Uterus (tissue), 4 donors: ENCODE measurements around the gene ABCF2. TPM values are rescaled to one million over a fixed set of nuclear protein-coding genes. Genes with fewer than 3 reads are reported as not detected.

Source experiments
- DNase-seq, 2 donors: peaks; one replicate each; pipeline ENCODE4 v3.0.0-alpha.2; 2019 to 2020
- H3K27ac ChIP-seq, 2 donors: fragments of 200-600 bp; sonication (generic); 1 replicate in 1 of 2; 2 replicates in 1 of 2; pipeline ENCODE4 v1.5.1; 2016 to 2018
- H3K27me3 ChIP-seq, 2 donors: fragments of 200-600 bp; sonication (generic); one replicate each; pipeline ENCODE4 v1.5.1; 2018 to 2019; ENCODE audit warnings: control low read depth in 1 of 2
- H3K36me3 ChIP-seq, 2 donors: fragments of 200-600 bp; sonication (generic); one replicate each; pipeline ENCODE4 v1.5.1; 2019; ENCODE audit warnings: control low read depth in 1 of 2
- H3K4me1 ChIP-seq, 2 donors: fragments of 200-600 bp; sonication (generic); one replicate each; pipeline ENCODE4 v1.5.1; 2018 to 2019; ENCODE audit warnings: control low read depth in 1 of 2
- H3K4me3 ChIP-seq, 2 donors: fragments of 200-600 bp; sonication (generic); 1 replicate in 1 of 2; 2 replicates in 1 of 2; pipeline ENCODE4 v1.5.1; 2018 to 2019; ENCODE audit warnings: mild to moderate bottlenecking in 1 of 2
- H3K9me3 ChIP-seq, 2 donors: fragments of 200-600 bp; sonication (generic); one replicate each; pipeline ENCODE4 v1.5.1; 2019; ENCODE audit warnings: control low read depth in 1 of 2
- POLR2A ChIP-seq, 2 donors: fragments of 450-650 bp; IDR thresholded peaks; one replicate each; pipeline ENCODE4 v1.6.1; 2016; ENCODE audit warnings: antibody characterized with exemption in 2 of 2, mild to moderate bottlenecking in 1 of 2, moderate library complexity in 1 of 2
- intact Hi-C: fragments of 100-400 bp; cut with DNase I; formaldehyde crosslinking; loops from one replicate; pipeline ENCODE4 v1.15.1; 2023; ENCODE audit warnings: low total_unique reads
- total RNA-seq, 4 donors: library from RNA; depleted of rRNA in 3 of 4; stranded (reverse); fragments of >200 nt in 3 of 4; gene quantifications; one replicate each; pipeline versions ENCODE4 v1.1.0 to v1.2.4, GENCODE V29; 2014 to 2023
- TF ChIP-seq, protein P1 (sequence below), 4 experiments: fragments of 200-600 bp in 2 of 4; fragments of 450-650 bp in 2 of 4; sonication (generic) in 2 of 4; IDR thresholded peaks; one replicate each; pipeline ENCODE4 v1.5.1; 2016 to 2019; ENCODE audit warnings: antibody characterized with exemption in 4 of 4, mild to moderate bottlenecking in 2 of 4, moderate library complexity in 1 of 4
- donor health status: DM: yes; HTN: yes; CAD: no.

ABCF2 gene
- total RNA-seq, 4 donors from 2014 or later, result 6.8 to 39.2 (median 37.7) TPM

DNA sequence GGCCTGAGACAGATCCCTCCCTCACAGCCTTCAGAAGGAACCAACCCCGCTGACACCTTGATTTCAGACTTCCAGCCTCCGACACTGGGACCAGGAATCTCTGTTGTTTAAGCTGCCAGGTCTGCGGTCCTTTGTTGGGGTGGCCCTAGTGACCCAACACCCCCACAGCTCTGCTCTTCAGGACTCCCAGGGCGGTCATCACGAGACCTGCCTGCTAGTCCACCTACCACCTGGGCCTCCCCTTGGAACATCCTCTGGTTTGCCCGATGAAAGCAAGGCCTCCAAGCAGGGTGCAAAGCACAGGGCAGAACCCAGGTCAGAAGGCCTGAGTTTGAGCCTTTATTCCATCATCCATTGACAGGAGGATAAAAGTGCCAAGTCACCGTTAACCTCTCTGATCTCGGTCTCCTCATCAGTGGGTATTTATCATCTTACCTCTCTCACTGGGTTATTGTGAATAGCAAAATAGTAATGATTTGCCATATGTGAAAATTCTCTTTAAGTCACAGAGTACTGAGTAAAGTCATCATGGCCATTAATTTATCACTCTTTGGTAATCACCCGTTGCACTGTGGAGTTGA is 38.4 kb upstream of the ABCF2 start:
- no peak overlapping the region for H3K4me3 ChIP-seq
- no peaks in the 10 kb centered on the region for H3K9me3 ChIP-seq
- intact Hi-C loops, result no loop called here
- H3K27me3 ChIP-seq, result no peaks in the 10 kb centered on the region
- H3K36me3 ChIP-seq, result no peaks in the 10 kb centered on the region
- no peaks in the 10 kb centered on the region for H3K4me1 ChIP-seq
- no peak for DNase-seq
- no peak overlapping the region for H3K27ac ChIP-seq
- TF ChIP-seq POLR2A (IDR thresholded peaks at IDR 0.05), result no peak
- TF ChIP-seq, protein P1, sequence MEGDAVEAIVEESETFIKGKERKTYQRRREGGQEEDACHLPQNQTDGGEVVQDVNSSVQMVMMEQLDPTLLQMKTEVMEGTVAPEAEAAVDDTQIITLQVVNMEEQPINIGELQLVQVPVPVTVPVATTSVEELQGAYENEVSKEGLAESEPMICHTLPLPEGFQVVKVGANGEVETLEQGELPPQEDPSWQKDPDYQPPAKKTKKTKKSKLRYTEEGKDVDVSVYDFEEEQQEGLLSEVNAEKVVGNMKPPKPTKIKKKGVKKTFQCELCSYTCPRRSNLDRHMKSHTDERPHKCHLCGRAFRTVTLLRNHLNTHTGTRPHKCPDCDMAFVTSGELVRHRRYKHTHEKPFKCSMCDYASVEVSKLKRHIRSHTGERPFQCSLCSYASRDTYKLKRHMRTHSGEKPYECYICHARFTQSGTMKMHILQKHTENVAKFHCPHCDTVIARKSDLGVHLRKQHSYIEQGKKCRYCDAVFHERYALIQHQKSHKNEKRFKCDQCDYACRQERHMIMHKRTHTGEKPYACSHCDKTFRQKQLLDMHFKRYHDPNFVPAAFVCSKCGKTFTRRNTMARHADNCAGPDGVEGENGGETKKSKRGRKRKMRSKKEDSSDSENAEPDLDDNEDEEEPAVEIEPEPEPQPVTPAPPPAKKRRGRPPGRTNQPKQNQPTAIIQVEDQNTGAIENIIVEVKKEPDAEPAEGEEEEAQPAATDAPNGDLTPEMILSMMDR (IDR thresholded peaks at IDR 0.05), result no peak

GRCh38 chr7:151264615-151265014 is 37.6 kb upstream of the ABCF2 start:
- no peaks in the 10 kb centered on the region for H3K36me3 ChIP-seq
- H3K4me3 ChIP-seq, result no peak overlapping the region
- no peaks in the 10 kb centered on the region for H3K4me1 ChIP-seq
- intact Hi-C loops, result no loop called here
- H3K27ac ChIP-seq, result no peak overlapping the region
- no peaks in the 10 kb centered on the region for H3K9me3 ChIP-seq
- no peaks in the 10 kb centered on the region for H3K27me3 ChIP-seq
- TF ChIP-seq POLR2A (IDR thresholded peaks at IDR 0.05), result no peak
- TF ChIP-seq, protein P1 (IDR thresholded peaks at IDR 0.05), result no peak
- DNase-seq, result no peak

- Histone ChIP-seq H3K9me3 (no peaks in the 10 kb centered on the region), H3K4me3 (no peak overlapping the region), H3K36me3 (no peaks in the 10 kb centered on the region), H3K27me3 (no peaks in the 10 kb centered on the region), H3K27ac (no peak overlapping the region), H3K4me1 (no peaks in the 10 kb centered on the region)
- intact Hi-C loops, result no loop called here
- no peak for DNase-seq
- TF ChIP-seq, protein P1 (IDR thresholded peaks at IDR 0.05), result no peak
- no peak for TF ChIP-seq POLR2A (IDR thresholded peaks at IDR 0.05)
Measured at GRCh38 chr7:151261529-151261928, 34.5 kb upstream of the ABCF2 start.

GRCh38 chr7:151260883-151261282 is 33.9 kb upstream of the ABCF2 start:
- intact Hi-C loops, result no loop called here
- H3K4me1 ChIP-seq, result no peaks in the 10 kb centered on the region
- DNase-seq, result no peak
- no peaks in the 10 kb centered on the region for H3K36me3 ChIP-seq
- TF ChIP-seq, protein P1 (IDR thresholded peaks at IDR 0.05), result no peak
- no peak for TF ChIP-seq POLR2A (IDR thresholded peaks at IDR 0.05)
- H3K4me3 ChIP-seq, result no peak overlapping the region
- H3K9me3 ChIP-seq, result no peaks in the 10 kb centered on the region
- H3K27ac ChIP-seq, result no peak overlapping the region
- no peaks in the 10 kb centered on the region for H3K27me3 ChIP-seq

DNA sequence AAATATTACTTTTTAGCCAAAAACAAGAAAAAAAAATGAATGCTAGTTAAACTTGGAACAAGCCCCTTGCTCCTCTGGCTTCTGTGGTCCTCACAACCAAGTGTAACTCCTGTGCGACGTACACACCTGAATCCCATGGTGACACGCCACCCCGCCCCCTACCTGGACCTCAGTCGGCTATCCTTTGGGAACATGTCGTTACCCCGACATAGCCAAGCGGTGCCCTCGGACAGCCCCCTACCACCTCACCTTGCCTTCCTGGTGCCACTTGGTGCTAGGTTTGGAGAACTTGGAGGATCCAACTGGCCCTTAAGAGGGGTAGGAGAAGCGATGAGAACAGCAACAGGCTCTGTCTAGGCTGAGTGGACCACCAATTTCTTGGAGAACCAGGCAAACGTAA is 33.5 kb upstream of the ABCF2 start:
- Histone ChIP-seq H3K27ac (no peak overlapping the region), H3K4me1 (no peaks in the 10 kb centered on the region), H3K4me3 (no peak overlapping the region), H3K36me3 (no peaks in the 10 kb centered on the region), H3K9me3 (no peaks in the 10 kb centered on the region), H3K27me3 (no peaks in the 10 kb centered on the region)
- TF ChIP-seq, protein P1 (IDR thresholded peaks at IDR 0.05), result no peak
- DNase-seq, result no peak
- intact Hi-C loops, result no loop called here
